Measurements from ENCODE around the gene HECW1.

The HECW1 gene

DNA sequence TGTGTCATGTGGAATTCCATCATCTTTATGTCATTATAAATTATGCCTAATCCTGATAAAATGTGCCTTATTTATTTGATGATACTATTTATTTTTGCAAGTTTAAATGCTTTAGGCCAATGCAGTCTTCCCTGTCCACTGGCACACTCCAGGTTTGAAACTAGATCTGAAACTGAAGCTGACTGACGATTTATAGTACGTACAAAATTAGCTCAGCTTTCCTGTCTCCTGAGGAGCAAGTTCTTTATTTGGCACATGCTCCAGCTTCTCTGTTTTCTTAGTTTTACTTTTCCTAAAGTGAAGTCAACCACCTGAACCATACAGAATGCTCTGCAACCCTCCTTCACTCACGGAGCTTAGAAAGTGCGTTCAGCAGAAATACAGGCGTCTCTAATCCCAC lies 164.1 kb downstream of the HECW1 start:
- no peak for DNase-seq

GRCh38 chr7:43278088-43278644 lies 165.7 kb downstream of the HECW1 start:
- no peak for DNase-seq

DNA sequence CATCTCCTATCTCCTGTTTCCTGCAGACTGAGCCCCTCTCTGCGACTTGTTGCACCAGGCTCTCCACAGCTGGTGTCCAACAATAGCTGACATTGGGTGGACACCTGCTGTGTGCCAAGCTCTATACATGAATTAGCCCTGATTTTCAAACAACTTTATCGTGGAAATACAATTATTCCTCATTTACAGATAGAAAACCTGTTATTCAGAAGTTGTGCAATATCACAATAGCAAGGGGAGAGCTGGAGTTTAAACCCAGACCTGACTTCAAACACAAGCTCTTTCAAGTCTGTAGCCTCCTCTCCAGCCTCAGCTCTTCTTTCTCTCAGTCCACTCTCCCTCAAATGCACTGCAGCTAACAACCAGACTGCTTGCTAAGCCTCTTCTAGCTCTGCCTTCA lies 168.8 kb downstream of the HECW1 start:
- DNase-seq: no peak

DNA sequence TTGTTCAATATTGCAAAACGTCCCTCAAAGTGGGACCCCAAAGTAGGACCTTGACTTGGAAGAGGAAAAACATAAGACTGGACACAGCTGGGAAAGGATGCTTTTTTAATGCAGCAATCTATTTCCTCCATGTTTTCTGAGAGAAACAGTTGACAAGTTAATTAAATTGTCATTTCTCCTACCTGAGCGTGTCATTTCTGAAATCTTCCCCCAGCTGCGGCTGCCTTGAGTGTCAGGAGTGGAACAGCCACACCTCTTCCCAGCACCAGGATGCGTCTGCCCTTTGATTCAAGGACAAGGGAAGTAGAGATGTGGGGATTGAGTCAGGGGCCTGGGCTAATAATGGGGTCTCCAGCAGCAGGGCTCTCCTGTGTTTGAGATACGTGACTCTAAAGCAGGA lies 171.3 kb downstream of the HECW1 start:
- DNase-seq: no peak

GRCh38 chr7:43289826-43290225 lies 177.4 kb downstream of the HECW1 start:
- DNase-seq: no peak

DNA sequence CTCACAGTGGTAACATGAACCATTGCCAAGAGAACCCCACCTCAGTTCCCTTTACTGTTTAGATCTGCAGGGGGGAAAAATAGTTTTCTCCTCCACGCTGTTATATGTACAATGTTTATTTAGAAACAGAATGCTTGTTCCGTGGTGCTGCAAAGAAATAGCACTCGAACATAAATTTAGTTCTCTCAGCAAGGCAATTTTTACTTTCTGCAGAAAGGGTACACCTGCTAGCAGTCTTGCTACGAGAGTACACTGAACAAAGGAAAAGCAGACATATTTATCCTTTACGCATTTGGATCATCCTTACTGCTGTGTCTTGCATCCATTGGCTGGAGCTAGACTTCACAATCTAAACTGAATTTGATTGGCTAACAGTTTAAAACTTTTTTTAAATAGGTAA lies 178.5 kb downstream of the HECW1 start:
- DNase-seq: no peak

GRCh38 chr7:43291789-43292188 lies 179.3 kb downstream of the HECW1 start:
- DNase-seq: no peak

- DNase-seq: no peak
Measured at GRCh38 chr7:43292384-43292783, 179.9 kb downstream of the HECW1 start.

GRCh38 chr7:43294080-43294630 lies 181.7 kb downstream of the HECW1 start:
- DNase-seq: peak in 1 of 2 experiments; percentile 13

- DNase-seq: no peak
Measured at GRCh38 chr7:43295429-43295828, 183.0 kb downstream of the HECW1 start.

DNA sequence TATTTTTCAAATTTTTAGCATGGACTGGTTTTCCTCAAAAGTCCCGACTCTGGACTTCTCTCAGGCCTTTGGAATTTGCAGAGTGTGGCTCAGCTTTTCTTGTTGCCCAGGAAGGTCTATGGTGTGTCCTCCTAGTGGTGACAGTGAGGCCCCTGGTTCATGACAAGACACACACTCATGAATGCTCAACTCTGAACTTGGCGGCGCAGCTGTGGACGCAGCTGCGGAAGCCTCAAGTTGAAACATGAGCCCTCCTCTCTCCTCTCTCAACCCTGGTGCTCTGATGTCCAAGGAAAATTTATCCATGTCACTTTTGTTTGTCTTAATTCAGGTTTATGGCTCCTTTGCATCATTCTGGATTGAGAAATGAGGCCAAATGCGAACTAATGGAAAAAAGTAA lies 183.9 kb downstream of the HECW1 start:
- no peak for DNase-seq

DNA sequence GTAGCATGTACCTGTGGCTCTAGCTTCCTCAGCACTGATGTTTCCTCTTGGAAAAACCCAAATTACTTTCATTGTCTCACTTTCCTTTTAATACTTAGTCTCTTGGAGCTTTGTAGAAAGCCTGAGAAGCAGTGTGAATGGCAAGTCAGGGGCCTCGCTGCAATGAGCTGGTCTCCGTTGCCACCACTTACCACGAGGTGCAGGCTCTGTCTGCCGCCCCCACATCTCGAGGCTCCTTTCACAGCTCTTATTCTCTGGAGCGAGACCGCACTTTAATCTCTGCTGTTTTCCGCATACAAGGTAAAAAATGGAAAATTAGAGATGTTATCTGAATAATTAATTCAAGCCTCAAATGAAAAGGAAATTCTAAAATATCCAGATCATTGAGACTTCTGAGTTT lies 186.2 kb downstream of the HECW1 start:
- DNase-seq: no peak

DNA sequence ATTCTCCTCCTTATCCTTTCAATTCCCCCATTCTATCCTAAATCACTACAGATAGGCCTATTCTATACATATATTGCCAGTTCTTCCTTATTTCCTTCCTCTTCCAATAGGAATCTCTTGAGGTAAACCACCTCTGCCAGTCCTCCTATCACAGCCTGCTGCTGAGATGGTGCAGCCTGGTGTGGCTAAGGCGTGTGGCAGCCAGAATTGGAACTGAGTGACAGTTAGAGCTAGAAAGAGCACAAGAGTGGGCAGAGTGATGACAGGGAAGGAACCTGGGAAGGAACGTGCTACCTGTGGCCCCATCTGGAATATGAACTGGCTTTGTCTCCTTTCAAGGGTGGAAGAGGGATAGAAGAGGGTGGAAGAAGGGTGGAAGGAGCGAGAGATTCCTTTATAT lies 187.7 kb downstream of the HECW1 start:
- DNase-seq: no peak

DNA sequence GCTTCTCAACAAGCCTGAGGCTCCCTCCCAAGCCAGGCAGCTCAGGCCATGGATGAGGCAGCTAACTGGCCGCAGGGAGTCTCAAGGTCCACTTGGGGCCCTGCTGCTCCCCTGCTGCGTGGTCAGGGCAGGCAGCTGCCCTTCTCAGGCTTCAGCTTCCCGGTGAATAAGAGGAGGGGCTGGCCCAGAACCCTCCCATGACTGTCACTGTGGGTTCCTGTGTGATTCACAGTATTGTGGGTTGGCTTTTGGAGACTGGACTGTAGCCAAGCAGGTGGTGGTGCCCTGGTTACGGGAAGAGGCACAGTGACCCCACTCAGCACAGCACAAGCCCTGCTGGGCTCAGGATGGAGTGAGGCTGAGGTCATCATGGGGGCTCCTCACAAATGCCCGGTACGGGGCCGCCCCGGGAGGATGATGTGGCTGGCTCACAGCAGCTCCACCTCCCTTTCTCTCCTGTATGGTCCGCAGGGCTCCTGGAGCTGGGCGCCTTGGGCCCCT lies 189.8 kb downstream of the HECW1 start:
- no peak for DNase-seq

GRCh38 chr7:43302773-43303460 lies 190.5 kb downstream of the HECW1 start:
- no peak for DNase-seq

DNA sequence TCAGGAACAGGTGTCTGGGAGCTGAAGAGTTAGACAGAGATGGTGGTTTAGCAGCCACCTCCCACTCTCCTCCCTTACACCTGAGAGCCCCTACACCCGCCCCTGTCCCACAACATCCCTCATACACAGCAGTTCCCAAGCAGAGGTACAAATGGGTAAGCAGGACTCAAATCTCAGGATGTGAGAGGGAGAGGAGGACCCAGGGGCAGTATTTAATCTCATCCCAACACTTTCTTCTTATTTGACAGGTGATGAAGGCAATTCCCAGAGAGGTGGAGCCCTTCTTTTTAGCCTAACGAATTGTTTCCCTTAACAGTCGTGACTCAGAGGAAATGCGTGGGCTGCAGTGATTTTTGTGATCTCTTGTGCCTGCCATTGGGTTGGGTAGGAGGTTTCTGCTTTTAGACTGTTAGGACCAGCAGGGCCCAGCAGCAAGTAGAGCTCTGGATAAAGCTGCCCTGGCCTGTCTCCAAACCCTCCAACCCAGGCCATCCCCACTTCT lies 191.3 kb downstream of the HECW1 start:
- no peak for DNase-seq

- no peak for DNase-seq
Measured at GRCh38 chr7:43306404-43306803, 194.0 kb downstream of the HECW1 start.

- DNase-seq: no peak
Measured at GRCh38 chr7:43307522-43307921, 195.1 kb downstream of the HECW1 start.

GRCh38 chr7:43308913-43309705 lies 196.7 kb downstream of the HECW1 start:
- no peak for DNase-seq

DNA sequence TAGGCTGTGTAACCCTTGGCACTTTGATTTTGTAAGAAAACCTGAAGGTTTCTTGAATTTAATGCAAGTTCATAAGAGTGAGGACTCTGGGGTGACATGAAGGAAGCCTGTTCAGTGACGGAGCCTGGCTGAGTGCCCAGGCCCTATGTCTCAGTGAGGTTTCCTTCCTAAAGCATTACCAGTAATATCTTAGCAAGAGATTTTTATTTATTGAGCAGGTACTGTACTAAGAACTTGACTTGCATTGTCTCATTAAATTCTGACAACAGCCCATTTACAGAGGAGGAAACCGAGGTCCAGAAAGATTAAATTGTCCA lies 197.2 kb downstream of the HECW1 start:
- no peak for DNase-seq

GRCh38 chr7:43311052-43311451 lies 198.6 kb downstream of the HECW1 start:
- no peak for DNase-seq

GRCh38 chr7:43311694-43312093 lies 199.2 kb downstream of the HECW1 start:
- DNase-seq: no peak

DNA sequence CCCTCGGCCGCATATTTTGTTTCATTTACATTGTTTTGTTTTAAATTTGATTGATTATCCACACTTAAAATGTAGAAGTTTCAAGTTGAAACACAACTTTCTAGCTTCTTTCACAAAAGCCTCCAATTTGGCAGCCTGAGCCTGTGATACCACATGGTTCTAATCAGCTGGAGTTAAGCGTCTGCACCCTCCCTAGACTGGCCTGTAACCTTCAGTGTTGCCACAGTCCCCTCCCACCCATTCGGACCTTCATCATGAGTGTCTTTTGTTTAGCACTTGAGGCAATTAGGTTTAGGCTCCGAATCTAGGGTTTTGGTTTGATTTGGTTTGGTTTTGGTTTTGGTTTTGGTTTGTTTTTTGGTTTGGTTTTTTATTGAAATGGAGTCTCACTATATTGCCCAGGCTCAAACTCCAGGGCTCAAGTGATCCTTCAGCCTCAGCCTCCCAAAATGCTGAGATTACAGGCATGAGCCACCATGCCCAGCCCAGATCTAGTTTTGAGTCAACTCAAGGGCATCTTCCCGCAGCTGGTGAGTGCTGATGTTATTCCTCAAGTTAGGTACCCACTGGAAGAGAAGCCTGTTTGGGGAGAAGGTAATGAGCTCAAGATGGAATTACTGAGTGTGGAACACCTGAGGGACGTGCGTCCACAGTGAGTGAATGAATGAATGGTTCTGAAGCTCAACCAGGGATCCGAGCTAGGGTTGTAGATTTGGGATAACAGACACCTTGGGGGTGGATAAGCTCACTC lies 201.4 kb downstream of the HECW1 start:
- DNase-seq: no peak

All from cerebellar nuclear complex (tissue), 1 donor.